DOHH2 (cell line): ENCODE measurements around the gene F2RL3.

ENCODE experiments used
- EZH2phosphoT487 ChIP-seq: fragments of 200-600 bp; sonication (generic); IDR thresholded peaks from 2 replicates; pipeline ENCODE4 v1.6.1; 2017; ENCODE audit warnings: borderline replicate concordance, mild to moderate bottlenecking, antibody characterized with exemption, low read length, moderate library complexity, mixed read lengths
- TF ChIP-seq, protein P1 (sequence below): fragments of 200-600 bp; sonication (generic); IDR thresholded peaks from one replicate; pipeline ENCODE4 v1.5.1; 2014; ENCODE audit warnings: antibody characterized with exemption, mild to moderate bottlenecking, low read depth, low read length; ENCODE audit not compliant: poor library complexity, severe bottlenecking

DNA sequence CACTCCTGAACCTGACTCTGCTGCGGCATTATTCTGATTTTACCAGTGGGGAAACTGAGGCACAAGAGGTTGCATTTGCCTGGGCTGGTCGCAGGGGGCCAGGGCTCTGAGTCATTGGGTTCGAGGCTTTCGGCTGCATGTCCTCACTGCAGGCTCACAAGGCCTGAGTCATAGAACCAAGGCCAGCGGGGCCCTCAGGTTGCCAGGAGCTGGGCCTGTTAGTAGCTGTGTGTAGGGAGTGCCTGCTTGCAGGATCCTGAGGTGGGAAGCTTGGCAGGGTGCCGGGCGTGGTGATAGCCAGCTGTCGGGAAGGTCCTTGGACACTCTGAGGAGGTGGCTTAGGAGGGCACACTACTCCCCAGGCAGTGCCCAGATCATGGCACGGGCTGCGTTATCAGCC, 21.6 kb upstream of the F2RL3 start:
- TF ChIP-seq, protein P1, sequence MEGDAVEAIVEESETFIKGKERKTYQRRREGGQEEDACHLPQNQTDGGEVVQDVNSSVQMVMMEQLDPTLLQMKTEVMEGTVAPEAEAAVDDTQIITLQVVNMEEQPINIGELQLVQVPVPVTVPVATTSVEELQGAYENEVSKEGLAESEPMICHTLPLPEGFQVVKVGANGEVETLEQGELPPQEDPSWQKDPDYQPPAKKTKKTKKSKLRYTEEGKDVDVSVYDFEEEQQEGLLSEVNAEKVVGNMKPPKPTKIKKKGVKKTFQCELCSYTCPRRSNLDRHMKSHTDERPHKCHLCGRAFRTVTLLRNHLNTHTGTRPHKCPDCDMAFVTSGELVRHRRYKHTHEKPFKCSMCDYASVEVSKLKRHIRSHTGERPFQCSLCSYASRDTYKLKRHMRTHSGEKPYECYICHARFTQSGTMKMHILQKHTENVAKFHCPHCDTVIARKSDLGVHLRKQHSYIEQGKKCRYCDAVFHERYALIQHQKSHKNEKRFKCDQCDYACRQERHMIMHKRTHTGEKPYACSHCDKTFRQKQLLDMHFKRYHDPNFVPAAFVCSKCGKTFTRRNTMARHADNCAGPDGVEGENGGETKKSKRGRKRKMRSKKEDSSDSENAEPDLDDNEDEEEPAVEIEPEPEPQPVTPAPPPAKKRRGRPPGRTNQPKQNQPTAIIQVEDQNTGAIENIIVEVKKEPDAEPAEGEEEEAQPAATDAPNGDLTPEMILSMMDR: no peak
- no peak for TF ChIP-seq EZH2phosphoT487
